HG02938 (cell line): ENCODE measurements around the gene RFFL.
"Not testable (repeated sequence)": the region's sequence is repeated elsewhere in the genome, so short reads cannot be mapped to it uniquely, and the experiment has no call there.

Experiments
- ATAC-seq: cut with Tn5 transposase; IDR thresholded peaks from one replicate; pipeline ENCODE4 v1.9.1; 2021; ENCODE audit warnings: mild to moderate bottlenecking, moderate library complexity; ENCODE audit not compliant: unreplicated experiment

The RFFL gene

DNA sequence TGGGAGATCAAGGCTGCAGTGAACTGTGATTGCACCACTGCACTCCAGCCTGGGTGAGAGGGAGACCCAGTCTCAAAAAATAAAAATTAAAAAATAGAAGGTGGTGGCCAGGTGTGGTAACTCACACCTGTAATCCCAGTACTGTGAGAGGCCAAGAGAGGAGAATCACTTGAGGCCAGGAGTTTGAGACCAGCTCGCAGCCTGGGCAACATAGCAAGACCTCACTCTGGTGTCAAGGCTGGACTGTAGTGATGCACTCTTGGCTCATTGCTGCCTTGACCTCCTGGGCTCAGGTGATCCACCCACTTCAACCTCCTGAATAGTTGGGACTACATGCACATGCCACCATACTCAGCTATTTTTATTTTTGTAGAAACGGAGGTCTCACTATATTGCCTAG, 13.3 kb downstream of the RFFL start:
- no peak for ATAC-seq

DNA sequence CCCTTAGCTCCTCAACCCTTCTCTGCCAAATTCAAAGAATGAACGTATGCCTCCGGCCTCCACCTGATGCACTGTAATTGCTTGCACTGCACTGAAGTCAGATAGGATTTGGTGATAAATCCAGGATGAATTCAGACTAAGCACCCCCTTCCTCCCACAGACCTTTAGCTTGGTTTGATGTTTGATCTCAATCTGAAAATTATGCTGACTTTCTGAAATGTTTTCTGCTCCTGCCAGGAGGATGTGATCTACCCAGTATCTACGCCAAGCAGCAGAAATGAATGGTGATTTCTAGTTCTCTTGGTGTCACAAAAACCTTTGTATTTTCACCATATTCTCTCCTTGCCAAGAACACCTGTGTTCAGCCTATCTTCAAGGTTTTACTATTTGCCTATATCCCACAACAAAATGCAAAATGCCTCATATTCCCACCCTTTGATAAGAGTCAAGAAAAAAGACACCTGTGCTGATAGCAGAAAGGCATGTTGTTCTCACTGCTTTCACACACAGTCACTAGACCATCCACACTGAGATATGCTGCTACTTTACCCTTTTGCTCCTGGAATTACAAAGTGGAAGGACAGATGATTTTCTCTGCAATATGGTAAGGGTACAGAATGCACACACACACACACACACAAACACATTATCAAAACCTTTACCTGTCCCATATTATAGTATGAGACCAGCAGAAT, 14.7 kb downstream of the RFFL start:
- no peak for ATAC-seq

DNA sequence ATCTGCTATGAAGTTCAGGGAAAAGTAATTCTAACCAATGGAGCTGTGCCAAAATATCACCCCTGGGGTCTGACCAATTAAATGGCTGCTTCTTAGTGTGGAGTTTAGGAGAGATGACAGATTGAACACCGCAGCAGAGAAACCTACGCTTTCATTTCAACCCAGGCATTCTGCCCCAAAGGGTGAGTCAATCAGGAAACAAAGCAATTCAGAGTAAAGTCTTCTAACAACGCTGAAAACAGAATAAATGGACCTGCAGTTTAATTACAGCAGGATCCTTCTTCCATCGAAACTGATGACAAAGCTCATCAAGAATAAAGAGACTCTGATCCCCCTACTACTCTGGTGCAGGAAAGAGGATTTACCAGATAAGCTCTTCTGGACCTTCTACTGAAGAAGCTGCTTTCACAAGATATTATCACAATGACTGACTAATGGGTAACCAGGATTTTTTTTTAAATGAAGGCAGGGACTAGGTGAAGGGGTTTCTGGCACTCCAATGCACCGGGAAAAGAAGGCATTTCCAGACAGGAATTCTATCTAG, 16.7 kb downstream of the RFFL start:
- ATAC-seq = peak; percentile 57

DNA sequence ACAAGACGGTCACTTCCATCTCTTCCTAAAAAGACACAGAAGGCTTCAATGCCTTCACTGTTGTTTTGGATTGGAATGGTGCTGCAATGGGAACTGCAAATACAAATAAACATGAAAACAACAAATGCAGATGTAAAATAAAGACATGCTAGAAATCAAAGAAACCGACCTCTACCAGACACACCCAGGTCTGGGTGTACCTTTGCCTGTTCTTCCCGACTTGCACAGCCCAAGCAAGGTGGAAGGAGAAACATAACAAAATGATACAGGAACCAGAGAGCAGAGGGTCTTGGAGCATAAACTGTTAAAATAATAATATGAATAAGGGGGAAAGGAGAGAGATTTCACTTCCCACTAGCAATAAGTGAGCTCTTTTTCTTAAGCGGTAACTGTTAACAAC, 17.3 kb downstream of the RFFL start:
- ATAC-seq = no peak

DNA sequence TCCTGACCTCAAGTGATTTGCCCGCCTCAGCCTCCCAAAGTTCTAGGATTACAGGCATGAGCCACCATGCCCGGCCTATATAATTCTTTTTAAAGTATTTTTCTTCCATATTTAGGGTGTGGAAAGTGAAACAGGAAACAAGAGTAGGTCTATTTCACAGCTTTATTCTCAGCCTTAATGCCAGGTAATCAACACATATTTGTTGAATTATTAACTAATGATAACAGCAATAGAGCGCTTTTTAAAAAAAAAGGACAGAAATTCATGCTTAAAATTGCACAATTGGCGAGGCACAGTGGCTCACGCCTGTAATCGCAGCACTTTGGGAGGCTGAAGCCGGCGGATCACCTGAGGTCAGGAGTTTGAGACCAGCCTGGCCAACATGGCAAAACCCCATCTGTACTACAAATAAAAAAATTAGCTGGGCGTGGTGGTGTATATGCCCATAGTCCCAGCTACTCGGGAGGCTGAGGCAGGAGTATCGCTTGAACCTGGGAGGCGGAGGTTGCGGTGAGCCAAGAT, 18.0 kb downstream of the RFFL start:
- not testable (repeated sequence) for ATAC-seq

DNA sequence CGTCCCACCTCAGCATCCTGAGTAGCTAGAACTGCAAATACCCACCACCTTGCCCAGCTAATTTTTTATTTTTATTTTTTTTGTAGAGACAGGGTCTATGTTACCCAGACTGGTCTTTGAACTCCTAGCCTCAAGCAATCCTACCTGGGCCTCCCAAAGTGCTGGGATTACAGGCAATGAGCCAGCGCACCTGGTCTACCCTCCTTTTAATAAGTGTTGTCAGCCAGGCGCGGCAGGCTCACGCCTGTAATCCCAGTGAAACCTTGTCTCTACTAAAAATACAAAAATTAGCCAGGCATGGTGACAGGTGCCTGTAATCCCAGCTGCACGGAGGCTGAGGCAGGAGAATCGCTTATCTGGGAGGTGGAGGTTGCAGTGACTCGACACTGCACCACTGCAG, 19.3 kb downstream of the RFFL start:
- ATAC-seq = no peak

DNA sequence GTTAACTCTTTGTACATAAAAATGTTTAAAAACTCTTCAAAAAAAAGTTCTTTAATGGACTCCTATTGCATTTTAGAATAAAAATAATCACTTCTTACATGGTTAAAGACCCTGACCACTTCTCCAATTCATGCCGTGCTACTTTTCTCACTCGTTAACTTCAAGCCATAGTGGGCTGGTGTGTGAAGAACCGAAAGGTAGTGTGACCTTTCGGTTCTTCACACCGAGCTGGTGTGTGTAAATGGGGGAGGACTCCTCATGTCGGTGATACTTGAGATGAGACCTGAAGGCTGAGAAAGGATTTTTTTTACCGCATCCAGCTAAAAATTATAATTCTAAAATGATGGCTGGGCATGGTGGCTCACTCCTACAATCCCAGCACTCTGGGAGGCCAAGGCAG, 22.1 kb downstream of the RFFL start:
- ATAC-seq = no peak

DNA sequence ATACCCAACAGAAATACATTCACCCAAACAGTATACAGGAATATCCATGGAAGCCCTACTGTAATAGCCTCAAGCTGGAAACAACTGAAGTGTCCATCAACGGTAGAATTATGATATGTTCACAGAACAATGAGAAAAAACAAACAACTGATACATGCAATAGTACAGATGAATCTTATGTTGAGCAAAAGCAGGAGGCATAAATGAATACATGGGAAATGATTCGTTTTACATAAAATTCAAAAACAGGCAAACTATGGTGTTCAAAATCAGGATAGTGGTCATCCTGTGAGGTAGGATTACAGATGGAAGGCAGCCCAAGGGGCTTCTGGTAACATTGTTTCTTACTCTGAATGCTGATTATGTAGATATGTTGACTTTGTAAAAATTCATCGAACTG, 25.1 kb downstream of the RFFL start:
- no peak for ATAC-seq

DNA sequence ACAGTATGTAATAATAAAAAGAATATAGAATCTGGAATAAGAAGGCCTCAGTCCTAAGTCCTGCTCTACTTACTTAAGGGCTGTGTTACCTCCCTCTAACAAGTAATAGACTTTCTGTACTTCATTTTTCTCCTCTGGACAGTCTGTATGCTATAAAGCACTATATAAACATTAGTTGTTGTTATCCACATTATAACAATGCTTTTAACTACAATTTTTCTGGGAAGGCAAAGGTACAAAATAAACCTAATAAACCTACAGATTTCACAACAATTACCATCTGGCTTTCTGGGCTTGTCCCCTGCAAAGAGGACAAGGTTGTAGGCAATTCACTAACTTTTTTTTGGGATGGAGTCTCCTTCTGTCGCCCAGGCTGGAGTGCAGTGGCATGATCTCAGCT, 32.7 kb downstream of the RFFL start:
- no peak for ATAC-seq

DNA sequence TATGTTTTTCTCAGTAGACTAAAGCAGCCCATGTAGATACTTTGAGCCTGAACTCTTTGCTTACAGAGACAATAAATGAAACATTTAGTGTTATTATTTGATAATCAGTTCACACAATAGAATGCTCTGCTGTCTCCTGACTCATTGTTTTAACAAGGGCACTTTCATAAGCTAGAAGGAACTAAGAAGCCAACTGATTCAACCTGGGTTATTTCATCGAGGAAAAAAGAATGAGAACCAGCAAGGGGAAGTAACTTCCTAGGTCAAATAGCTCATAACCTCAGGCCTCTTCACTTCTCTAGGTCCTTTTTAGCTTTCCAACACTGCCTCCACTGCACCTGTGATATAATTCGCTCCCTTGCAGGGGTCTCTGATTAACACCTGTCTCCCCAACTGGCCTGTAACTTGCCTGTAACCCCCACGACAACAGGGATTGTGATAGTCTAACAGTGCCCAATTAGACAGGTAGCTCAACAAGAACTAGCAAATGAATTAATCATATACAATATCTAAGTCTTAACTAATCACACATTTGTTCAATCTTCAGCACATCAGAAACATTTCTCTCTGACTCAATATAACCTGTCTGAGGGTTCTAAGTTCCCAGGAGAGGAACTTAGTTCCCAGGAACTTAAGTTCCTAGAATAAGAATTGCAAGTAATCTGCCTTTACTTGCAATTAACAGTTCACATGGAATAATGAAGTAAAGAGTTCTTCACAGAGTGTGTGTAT, 34.8 kb downstream of the RFFL start:
- ATAC-seq = no peak

DNA sequence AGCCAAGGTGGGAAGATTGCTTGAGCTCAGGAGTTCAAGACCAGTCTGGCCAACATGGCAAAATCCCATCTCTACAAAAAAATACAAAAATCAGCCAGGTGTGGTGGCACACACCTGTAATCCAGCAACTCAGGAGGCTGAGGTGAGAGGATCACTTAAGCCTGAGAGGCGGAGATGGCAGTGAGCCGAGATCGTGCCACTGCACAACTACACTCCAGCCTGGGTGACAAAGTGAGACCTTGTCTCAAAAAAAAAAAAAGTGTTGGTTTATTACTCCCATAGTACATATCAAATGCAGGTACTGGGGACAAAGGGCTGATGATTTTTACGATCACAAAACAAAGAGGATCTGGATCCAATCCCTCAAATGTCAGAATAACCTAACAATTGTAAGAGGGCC, 35.4 kb downstream of the RFFL start:
- not testable (repeated sequence) for ATAC-seq

DNA sequence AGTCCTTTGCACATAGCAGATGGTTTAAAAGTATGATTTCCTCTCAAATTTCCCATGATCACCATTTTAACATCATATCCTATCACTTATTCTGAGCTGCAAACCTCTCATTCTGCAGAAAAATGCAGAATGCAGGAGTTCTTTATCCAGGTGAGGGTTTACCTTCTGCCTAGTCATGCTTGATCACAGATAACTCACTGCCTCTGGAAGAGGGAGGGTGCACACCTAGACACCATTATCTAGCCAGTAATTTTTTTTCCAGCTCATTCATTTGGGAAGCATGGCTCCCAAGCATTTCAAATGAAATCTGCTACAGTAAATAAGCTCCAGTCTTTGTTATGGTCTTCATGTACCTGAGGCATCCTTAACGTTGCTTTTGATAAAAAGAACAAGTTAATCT, 38.0 kb downstream of the RFFL start:
- no peak for ATAC-seq

DNA sequence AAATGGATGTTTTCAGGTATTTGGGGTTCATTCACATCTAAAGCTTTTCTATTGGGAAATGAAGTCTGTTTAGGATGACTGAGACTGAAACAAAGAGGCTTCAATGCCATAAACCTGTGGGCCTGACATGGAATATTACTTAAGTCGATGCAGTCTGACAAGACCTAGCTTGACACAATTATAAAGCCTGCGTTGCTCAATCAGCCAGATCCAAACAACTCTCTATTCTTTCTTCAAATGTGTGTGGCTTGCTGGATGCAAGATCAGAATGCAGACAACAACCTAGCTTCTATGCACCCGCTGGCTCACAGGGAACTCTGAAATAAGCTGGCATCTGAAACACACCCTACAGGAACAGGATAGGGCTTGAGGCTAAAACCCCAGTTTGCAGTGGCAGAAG, 40.0 kb downstream of the RFFL start:
- ATAC-seq = no peak

DNA sequence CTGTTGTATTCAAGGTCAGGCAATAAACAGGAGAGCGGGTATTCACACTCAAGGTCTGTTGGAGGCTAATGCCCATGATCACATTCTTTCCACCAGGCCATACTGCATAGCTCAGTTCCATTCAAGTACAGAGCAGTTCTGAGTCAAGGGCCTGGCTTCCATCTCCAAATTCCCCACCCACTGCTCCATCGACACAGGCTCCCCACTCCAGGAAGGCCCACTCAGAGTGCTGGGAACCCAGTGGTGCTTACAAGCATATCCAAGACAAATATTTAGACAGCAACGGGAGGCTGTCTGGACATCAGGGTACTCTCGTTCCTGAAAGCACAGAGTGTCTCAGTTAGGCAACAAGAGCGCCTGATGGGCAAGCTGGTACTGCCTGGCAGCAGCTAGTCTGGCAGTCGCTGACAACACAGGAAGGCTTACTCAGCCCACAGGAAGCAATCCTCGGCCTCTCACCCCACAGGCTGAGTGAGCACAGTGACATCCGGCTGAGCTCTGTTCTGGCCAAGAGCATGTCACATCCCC, 40.9 kb downstream of the RFFL start:
- no peak for ATAC-seq

DNA sequence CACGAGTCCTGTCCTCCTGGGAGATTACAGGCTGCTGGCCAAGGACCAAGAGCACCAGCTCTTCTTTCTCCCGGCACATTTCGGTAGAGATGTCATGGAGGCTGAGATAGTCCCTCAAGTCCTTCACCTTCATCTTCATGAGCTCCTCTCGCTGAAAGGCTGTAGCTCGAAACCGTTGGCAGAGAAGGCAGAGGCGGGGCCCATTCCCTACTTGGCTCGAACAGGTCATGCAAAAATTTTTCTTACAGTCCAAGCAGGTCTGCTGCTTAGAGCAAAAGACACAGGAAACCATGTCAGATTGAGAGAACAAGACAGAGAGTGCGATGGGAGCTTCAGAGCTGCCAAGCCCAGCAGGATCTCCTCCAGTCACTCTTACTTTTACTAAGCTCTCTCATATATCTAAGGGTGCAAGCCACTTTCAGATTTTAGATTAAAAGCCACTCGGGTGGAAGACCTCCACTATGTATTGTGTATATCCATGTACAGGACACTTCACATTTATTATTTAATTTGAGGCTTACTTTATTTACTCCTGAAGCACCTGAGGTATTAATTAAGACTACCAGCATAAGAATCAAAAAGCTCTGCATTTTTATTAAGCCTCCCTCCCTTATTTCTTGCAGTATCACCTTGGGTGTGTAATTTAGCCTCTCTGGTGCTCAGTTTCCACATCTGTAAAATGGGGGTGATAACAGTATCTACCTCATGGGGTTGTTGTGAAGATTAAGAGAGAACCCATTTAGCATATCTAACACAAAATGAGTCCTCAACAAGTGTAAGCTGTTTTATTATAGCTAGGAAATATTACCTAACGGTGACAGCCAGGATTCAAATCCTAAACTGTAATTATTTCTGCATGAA, 41.8 kb downstream of the RFFL start:
- ATAC-seq = no peak

DNA sequence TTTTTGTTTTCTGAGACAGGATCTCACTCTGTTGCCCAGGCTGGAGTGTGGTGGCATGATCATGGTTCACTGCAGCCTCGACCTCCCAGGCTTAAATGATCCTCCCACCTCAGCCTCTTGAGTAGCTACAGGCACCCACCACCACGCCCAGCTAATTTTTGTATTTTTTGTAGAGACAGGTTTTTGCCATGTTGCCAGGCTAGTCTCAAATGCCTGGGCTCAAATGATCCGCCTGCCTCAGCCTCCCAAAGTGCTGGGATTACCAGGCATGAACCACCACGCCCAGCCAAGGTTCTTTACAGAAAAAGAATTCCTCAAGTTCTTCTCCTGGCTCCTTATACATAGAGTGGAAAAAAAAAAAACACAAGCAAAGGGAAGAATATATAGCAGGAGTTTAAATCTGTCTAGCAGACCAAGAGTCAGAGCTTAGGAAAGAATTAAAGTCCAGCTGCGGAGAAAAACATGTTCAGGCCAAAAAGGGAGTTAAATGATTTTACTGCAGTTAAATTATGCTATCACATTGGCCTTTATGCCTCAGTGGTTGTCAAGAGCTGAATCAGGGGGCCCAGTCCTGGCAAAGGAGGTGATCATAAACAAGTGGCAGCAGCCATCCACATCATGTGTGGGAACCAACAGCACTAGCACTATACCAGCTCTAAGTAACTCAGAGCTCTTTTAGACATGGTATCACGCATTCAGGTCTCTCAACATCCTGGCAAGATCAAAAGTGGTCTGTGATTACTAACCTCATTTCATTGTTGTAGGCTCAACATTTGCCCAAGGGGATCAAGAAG, 43.9 kb downstream of the RFFL start:
- ATAC-seq = no peak

DNA sequence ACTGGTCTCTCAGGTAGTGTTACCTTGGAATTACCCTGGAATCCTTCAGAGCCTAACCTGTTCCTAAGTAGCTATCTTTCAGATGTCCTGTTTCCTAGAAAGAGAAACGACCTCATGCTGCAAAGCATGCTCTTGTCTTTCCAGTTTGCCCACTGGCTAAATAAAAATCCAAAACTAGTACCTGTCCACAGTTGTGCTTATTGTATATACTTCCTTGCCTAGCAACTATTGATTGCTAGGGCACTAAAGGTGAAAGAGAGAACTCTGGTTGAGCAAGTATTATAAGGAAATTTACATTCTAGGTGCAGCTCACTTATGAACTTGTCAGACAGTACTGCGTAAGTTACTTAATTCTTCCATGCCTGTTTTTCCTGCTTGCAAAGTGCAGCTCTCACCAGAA, 44.7 kb downstream of the RFFL start:
- no peak for ATAC-seq

DNA sequence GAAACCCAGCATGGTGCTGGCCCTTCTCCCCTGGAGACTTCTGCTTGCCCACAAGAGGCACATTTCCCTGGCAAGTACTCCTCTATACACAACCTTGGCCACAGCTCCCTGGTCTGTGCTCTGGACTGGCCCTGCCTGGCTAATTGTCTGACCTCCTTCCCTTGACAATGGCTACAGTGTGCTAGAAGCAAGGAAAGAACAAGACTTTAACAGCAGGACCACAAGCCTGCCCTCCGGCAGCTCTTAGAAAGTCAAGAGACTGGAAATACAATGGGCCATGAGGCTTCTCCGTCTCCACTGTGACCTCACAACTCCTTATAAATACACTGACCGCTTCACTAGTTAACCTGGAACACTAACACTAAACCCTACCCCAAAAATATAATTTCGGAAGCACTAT, 46.5 kb downstream of the RFFL start:
- ATAC-seq = no peak

DNA sequence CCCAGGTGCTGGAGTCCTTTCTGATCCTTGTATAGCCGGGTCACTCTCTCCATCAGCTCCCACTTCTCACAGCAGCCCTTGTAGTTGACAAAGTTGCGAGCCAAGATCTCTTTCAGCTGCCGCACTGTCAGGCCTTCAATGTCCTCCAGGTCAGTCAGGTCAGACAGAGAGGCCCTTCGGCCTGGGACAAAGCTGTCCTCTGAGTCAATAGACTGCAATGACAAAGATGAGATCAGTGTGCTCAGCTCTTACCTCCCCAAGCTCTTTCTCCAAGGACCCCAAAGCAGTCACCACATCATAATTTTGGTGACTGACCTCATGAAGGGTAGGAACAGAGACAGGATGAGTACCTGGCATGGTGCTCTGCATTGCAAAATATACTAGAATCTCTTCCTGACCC, 47.1 kb downstream of the RFFL start:
- ATAC-seq = no peak

DNA sequence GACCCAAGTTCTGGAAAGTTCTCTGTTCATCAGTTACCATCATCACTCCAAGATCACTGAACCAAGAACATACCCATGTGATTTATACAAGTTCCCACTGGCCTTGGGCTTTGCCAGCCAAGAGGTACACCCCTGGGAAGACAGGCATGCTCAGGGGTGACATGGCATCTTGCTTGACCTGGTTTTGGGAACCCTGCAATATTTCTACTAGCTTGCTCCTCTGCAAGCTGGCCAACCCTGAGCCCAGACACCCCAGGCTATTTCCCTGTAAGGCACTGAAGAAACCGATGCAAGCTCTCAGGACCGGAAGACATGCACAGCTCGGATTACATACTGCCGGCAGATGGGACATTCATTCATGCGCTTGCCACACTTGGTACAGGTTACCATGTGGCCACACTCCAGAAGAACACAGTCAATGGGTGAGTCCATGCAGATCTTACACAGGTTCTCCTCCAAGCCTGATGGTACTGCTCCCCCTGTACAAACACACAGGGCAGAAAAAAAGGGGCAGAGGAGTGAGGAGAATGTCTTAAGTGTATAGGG, 51.8 kb downstream of the RFFL start:
- ATAC-seq = no peak
